Activated CD8-positive, alpha-beta memory T cell treated with anti-CD3 and anti-CD28 coated beads for 36 hours (primary cell): Measurements from ENCODE around the gene TAS2R38. TPM values are rescaled to one million over a fixed set of nuclear protein-coding genes. Genes with fewer than 3 reads are reported as not detected.

ENCODE experiments used
- CTCF ChIA-PET: fragments of 350-600 bp; sonication (Branson Sonifier 250); formaldehyde crosslinking; loops from one replicate; lab custom pipeline; 2021; ENCODE audit warnings: antibody characterized with exemption; lab: Charles Lee
- POLR2A ChIA-PET: fragments of 350-600 bp; sonication (Branson Sonifier 250); formaldehyde crosslinking; loops from one replicate; lab custom pipeline; 2021; ENCODE audit warnings: antibody characterized with exemption; lab: Charles Lee
- total RNA-seq, 2 experiments: library from RNA; stranded (reverse); gene quantifications; one replicate each; pipeline ENCODE4 v1.2.3, GENCODE V29; 2021

Gene TAS2R38
- total RNA-seq, 2 experiments from 2014 or later, result not detected

DNA sequence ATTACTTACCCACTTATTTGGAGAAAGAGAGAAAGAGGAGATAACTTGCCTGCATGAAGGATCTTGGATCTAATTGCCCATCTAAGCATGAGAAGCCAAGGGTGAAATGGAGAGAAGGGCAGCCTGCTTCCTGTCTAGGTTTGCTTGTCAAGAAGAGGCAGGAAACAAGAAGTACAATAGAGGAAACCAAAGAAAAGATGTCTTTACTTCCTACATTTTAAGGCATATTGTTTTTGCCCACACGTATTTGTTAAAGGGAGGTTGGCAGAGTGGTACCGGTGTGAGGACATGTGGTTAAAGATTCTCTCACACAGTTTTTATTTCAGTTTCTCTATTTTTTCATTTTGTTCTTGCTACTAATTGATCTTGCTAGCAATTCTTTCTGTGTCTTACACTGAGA is 6.0 kb upstream of the TAS2R38 start:
- POLR2A ChIA-PET, result no interaction called here
- CTCF ChIA-PET, result no interaction called here

DNA sequence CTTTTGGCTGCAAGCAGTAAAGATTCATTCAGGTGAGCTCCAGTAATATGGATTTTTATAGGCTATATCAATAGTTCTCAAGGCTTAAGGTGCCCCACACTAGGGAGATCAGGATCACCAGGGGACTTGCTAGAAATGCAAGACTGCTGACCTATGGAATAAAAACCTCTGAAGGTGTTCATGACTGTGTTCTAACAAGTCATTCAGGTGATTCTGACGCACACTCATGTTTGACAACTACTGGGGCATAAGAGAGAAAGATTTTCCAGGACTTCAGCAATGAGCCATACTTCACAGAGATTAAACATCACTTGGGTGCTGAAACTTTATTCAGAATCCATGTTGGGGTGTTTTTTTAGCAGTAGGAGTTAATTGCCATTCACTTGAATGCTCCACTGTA is 4.8 kb upstream of the TAS2R38 start:
- CTCF ChIA-PET, result no interaction called here
- POLR2A ChIA-PET, result no interaction called here

DNA sequence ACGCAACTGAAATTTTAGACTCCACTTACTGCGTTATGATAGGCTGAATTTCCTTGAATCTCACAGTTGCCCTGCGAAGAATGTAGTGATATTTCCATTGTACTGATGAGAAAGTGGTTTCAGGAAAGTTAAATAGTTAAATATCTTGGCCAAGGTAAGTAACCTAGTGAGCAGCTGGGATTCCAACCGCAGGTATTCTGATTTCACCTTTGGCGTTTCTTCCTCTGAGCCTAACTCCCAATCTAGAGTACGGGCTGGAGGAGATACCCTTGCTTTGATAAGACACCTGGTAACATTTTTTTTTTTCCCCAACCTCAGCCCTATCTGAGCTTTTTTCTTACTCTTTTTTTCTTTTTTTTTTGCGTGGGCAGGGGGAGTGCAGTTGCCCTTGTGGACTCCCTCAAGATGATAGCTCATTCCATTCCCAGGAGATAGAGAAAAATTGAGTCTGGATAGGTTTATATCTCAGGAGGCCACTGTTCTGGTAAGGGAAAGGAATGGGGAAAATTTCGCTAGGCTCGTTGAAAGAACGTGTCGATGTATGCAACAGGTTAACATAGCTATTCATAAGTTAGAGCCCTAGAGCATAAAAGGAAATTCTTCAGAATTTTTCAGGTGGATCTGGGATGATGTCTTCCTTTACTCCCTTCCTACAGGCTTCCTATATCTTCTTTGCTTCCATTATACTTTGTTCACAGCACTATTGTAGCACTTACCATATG is 3.1 kb upstream of the TAS2R38 start:
- ChIA-PET CTCF (interaction anchor here (0.7 to 3.5 kb wide), 7 partner anchors 10 to 1219 kb away, joined by 3 to 17 read pairs (median 4); no protein-coding TSS in a partner anchor), POLR2A (no interaction called here)

DNA sequence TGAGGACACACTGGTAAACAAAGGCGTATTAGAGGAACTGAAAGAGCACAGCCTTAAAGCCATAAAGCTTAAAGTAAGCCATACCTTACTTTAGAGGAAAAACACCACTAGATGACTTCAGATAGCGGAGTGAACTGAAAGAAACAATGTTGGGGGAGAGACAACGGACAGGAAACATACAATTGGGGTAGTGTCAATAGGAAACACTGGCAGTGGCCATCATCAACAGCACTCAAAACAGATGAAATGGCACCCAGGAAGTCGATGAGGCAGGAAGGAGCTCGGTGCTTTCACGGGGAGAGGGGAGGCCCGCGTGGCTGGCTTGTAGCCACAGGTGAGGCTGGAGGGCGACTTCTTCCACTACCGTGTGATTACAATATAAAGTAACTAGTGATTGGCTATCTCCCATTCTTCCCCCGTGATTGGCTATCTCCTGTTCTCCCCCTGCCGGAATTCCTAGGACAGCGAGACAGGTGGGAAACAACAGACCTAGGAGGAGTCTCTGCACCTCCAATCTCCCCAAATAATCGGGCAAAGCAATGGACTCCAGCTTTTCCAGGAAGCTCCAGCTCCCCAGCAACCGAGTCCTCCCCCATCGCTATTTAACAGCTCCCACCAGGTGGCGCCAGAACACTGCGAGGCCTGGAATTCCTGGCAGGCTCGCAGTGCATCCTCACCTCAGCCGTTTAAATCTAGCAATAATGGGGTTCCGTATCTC is 2.4 kb upstream of the TAS2R38 start:
- POLR2A ChIA-PET, result no interaction called here
- CTCF ChIA-PET, result interaction anchor here (0.6 to 3.5 kb wide), 8 partner anchors 9 to 1218 kb away, joined by 3 to 17 read pairs (median 4); no protein-coding TSS in a partner anchor

DNA sequence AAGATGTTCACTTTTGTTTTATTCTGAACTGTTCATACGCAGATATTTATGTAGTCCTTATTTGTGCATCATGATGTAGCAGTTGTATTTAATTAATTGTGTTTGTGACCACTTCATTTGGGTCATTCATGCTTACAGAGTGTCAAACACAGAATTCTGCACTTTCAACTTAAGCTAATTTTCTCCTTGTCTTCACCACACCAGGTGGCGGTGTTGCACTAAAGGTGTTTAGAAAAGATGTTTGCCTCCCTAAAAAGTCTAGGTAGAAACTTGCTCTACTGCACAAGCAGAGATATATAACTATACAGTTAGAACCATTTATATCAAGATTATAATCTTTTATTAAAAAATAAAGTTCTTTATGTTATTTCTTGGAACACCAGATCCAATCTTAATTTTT is 1.3 kb upstream of the TAS2R38 start:
- POLR2A ChIA-PET, result no interaction called here

DNA sequence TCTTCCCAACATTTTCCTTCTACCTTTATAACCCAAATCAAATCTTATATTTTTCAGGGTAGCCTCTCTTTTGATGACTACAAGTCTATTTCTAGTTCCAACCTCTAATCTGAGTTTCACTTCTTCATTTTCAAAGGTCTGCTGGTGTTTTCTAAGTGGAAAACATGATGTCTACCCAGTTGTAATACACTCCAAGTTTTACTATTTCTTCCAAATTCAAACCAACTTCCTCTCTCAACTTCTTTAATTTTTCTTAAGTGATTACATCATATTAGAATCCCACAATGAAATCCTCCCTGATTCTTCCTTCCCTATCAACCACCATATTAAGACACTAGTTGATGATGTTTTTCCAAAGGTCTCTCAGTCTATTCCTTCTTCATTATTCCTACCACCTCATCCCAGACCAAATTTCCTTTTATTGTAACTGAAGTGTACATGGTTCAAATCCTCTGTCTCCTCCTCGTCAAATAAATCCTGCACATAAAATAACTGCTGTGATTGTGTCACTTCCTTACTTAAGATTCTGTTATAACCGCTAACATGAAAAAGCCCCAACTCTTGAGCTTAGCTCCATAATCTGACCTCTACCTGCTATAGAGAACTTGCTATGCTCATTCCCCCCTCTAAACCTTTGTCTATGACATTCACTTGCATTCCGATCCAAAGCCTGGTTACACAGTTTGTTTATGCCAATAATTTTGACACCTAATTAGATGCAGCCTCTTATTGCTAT is 12.7 kb downstream of the TAS2R38 start:
- ChIA-PET CTCF (interaction anchor here (0.6 kb wide), 1 partner anchor 192 kb away, joined by 3 read pairs; no protein-coding TSS in a partner anchor), POLR2A (no interaction called here)

More for the DNA sequence above, 1.3 kb upstream of the TAS2R38 start:
- CTCF ChIA-PET, result interaction anchor here (2.2 to 3.5 kb wide), 2 partner anchors 8 to 328 kb away, joined by 7 to 17 read pairs; no protein-coding TSS in a partner anchor

DNA sequence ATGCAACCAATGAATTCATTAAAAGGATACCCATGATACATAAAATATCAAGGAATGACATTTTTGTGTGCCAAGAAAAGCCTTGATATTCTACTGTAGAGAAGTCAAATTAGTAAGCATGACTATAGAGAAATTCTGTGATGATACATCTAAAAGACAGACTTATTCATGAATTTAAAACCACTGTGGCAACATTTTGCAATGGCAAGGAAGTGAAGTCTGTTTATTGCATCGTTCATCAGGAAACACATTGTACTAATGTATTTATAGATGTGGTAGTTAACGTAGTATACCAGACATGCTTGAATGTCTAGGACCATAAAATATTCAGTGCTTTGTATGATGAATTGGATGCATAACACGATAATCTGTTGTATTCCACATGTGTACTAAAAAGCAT is 17.5 kb downstream of the TAS2R38 start:
- CTCF ChIA-PET, result no interaction called here
- POLR2A ChIA-PET, result no interaction called here

- POLR2A ChIA-PET, result no interaction called here
Measured at GRCh38 chr7:141954334-141954733, 19.2 kb downstream of the TAS2R38 start.

GRCh38 chr7:141952461-141952860 is 21.1 kb downstream of the TAS2R38 start:
- ChIA-PET CTCF (no interaction called here), POLR2A (no interaction called here)

More at GRCh38 chr7:141954334-141954733, 19.2 kb downstream of the TAS2R38 start:
- CTCF ChIA-PET, result no interaction called here

- CTCF ChIA-PET, result no interaction called here
- POLR2A ChIA-PET, result no interaction called here
Measured at GRCh38 chr7:141950806-141951205, 22.8 kb downstream of the TAS2R38 start.

DNA sequence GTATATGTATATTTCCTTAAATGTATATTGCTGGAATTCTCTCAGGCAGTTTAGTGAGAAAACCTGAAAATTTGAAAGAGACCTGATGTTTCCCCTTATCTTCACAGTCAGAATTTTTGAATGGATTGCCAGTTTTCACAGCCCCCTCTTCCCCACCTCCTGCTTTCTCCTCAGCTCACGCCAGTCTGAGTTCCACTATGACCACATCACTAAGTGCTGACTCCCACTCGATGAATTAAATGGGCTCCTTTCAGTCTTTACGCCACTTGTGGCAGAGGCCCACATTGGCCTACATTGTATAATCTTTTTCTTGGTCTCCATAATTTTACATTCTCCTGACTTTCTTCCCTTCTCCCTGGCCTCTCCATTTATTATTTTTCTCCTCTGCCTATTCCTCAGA is 23.7 kb downstream of the TAS2R38 start:
- CTCF ChIA-PET, result no interaction called here
- POLR2A ChIA-PET, result no interaction called here

DNA sequence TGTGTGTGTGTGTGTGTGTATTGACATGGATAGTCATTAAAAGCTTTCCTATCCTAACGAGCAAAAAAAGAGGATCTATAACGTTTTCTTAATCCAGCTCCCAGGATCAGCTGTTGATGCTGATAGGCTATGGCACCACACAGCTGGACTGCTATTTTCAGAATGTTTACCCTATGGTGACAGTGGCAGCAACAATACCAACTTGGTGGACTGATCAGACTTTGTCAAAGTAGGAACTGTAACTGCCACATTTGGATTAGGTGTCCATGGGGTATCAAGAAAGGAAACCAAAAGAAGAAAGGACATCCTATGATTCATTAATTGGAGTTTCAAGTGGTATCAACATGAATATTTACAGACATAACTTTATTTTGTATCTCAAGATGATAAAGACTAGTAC is 24.1 kb downstream of the TAS2R38 start:
- CTCF ChIA-PET, result no interaction called here
- POLR2A ChIA-PET, result no interaction called here

DNA sequence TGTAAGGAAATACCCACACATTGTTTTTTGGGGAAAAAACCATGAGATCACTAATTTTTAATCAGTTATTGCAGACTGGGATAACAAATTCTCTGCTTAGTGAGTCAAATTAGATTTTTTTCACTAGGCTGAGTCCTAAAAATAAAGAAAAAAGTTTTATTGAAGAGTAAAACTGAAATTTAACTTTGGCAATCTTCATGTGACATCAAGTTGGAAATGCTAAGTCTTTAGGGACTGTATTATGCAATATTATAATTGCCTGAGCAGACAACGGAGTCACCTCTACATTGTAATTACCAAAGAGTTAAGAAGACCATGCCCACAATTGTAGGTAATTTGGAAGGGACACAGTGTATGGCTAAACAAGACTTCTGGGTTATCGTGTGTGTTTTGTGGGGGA is 24.6 kb downstream of the TAS2R38 start:
- CTCF ChIA-PET, result no interaction called here
- POLR2A ChIA-PET, result no interaction called here

- CTCF ChIA-PET, result no interaction called here
- POLR2A ChIA-PET, result no interaction called here
Measured at GRCh38 chr7:141946796-141947195, 26.8 kb downstream of the TAS2R38 start, which contains the start of gene CLEC5A. Gene CLEC5A, minus strand, starts transcription at chr7:141946974. Its CDS starts 682 bp downstream, at chr7:141946292.

DNA sequence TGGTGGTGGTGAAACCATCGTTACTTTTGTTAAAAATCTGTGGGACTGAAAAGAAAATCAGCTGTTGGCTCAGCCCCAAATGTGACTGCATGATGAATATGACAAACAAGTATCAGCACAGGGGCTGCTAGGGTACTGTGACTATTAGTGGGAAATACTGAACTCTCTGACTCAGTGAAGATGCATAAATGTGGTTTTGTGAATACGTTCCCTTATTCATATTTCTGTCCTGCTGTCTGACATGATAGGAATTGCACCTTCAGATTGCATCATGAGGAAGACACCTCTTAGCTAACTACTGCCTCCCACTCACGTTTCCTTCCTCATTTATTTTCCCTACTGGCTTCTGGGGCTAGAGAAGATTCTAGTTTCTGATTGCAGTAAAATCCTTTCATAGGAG is 28.2 kb downstream of the TAS2R38 start:
- CTCF ChIA-PET, result no interaction called here
- POLR2A ChIA-PET, result no interaction called here

GRCh38 chr7:141944811-141945210 is 28.8 kb downstream of the TAS2R38 start:
- POLR2A ChIA-PET, result no interaction called here

GRCh38 chr7:141943846-141944245 is 29.7 kb downstream of the TAS2R38 start:
- POLR2A ChIA-PET, result no interaction called here
- CTCF ChIA-PET, result no interaction called here

More at GRCh38 chr7:141944811-141945210, 28.8 kb downstream of the TAS2R38 start:
- CTCF ChIA-PET, result no interaction called here

DNA sequence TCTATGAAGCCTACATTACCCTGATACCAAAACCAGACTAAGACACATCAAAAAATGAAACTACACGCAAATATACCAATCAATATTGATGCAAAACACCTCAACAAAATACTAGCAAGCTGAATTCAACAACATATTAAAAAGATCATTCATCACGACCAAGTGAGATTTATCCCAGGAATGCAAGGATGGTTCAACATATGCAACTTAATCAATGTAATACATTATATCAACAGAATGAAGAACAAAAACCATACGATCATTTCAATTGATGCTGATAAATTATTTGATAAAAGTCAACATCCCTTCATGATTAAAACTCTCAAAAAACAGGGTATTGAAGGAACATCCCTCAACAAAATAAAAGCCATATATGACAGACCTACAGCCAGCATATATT is 32.5 kb downstream of the TAS2R38 start:
- CTCF ChIA-PET, result no interaction called here

DNA sequence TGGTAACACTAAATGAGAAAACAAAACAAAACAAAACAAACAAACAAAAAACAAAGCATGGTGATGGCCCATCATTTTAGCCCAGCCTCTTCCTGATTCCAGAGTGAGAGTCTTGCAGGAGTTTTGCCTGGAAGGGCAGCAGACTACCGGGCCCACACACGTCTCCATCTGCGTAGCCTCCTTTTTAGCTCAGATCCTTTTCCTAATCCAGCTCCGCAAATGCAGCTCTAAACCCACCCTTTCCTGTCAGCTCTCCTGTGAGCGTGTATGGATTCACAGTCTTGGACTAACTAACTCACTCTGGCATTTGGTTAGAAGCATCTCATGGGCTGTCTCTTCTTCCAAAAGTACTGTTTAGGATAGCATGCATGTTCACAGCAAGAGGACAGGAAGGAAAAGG is 43.4 kb downstream of the TAS2R38 start:
- POLR2A ChIA-PET, result no interaction called here
- CTCF ChIA-PET, result no interaction called here

More for the DNA sequence above, 32.5 kb downstream of the TAS2R38 start:
- POLR2A ChIA-PET, result no interaction called here

GRCh38 chr7:141928845-141929195 is 44.8 kb downstream of the TAS2R38 start:
- ChIA-PET POLR2A (no interaction called here), CTCF (no interaction called here)
